ENCODE results near the gene ATXN3.
A peak's percentile ranks its signal among the peaks of the same experiment; 100 is the strongest.
"Not testable (repeated sequence)": the region's sequence is repeated elsewhere in the genome, so short reads cannot be mapped to it uniquely, and the experiment has no call there.

Gene ATXN3

DNA sequence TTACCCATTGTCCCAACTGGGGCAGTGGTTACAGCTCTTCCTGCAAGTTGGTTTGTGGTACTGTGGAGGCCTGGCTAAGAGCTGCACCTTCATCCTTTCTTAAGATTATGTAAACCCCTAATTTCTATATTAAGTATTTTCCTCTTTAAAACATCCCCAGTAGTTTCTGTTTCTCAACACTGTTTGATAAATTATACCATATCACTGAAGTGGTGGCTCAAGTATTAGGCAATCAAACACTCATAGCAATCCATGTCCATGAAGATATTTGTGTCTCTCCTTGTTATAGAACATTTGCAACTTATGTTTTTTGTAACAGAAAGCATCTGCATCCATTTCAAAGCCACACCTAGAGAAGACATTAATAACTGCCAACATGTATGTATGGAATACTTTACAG, 31.8 kb downstream of the ATXN3 start:
- DNase-seq (ENCODE audit: low read depth in 1 of 2, low spot score in 1 of 2), result no peak

- no peak for DNase-seq (ENCODE audit: low read depth in 1 of 2, low spot score in 1 of 2)
Measured at GRCh38 chr14:92058006-92058917, 48.1 kb downstream of the ATXN3 start.

GRCh38 chr14:92049781-92050180, 56.6 kb downstream of the ATXN3 start:
- DNase-seq (ENCODE audit: low read depth in 1 of 2, low spot score in 1 of 2), result no peak

GRCh38 chr14:92049221-92049620, 57.2 kb downstream of the ATXN3 start:
- not testable (repeated sequence) for DNase-seq (ENCODE audit: low read depth in 1 of 2, low spot score in 1 of 2)

DNA sequence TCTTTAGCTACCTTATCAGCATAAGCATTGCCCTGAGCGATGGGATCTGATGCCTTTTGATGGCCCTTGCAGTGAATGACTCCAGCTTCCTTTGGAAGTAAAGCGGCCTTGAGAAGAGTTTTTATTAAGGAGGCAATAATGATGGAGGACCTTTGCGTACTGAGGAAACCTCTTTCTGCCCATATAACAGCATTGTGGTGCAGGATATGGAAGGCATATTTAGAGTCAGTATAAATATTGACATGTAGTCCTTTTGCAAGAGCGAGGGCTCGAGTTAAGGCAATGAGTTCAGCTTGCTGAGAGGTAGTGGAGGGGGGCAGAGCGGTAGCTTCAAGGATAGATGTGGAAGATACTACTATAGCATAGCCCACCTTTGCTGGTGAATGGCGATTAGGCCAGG, 60.5 kb downstream of the ATXN3 start:
- DNase-seq (ENCODE audit: low read depth in 1 of 2, low spot score in 1 of 2), result not testable (repeated sequence)

DNA sequence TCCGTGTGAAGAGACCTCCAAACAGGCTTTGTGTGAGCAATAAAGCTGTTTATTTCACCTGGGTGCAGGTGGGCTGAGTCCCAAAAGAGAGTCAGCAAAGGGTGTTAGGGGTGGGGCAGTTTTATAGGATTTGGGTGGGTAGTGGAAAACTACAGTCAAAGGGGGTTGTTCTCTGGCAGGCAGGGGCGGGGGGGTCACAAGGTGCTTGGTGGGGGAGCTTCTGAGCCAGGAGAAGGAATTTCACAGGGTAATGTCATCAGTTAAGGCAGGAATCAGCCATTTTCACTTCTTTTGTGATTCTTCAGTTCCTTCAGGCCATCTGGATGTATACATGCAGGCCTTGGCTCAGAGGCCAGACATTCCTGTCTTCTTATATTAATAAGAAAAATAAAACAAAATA, 64.6 kb downstream of the ATXN3 start:
- not testable (repeated sequence) for DNase-seq (ENCODE audit: low read depth in 1 of 2, low spot score in 1 of 2)

DNA sequence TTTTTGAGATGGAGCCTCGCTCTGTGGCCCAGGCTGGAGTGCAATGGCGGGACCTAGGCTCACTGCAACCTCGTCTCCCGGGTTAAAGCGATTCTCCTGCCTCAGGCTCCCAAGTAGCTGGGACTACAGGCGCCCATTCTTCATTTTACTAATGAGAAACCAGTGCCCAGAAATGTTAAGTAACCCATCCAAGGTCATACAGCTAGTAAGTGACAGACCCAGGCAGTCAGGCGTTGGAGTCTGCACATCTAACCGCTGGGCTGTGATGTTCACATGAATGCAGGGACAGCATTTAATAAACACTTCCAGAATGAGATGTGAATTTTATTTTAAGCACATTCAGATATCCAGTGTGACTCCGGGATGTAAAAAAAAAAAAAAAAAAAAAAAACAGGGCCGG, 65.2 kb downstream of the ATXN3 start:
- DNase-seq (ENCODE audit: low read depth in 1 of 2, low spot score in 1 of 2), result no peak

DNA sequence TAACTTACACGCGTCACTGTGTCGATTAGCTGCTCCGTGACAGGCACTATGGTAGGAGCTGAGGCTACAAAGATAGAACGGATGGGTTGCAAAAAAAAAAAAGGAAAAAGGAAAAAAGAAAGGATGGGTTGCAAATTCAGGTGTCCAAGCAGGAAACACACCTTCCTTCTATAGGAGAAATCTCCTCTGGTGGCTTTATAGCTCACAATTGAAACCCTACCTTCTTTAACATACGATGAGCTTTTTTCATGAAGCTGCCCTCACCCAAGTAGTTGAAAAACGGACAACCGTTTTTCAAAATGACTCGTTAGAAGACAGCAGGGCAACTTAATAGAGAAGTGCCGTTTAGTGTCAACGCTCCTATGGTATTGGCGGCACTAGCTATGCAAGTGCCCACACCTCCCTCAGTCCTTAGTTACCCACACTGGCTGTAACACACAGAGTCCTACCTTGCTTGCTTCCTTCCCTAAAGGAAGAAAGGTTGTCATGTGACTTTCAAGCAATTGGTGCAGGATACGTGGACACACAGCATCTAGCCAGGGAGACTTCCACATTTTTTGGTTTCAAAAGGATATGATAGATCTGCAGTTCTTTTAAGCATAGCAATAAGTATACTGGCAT, 65.8 kb downstream of the ATXN3 start:
- no peak for DNase-seq (ENCODE audit: low read depth in 1 of 2, low spot score in 1 of 2)

- DNase-seq (ENCODE audit: low read depth in 1 of 2, low spot score in 1 of 2), result peak; percentile 91 to 95
Measured at GRCh38 chr14:92039719-92040430, 66.5 kb downstream of the ATXN3 start, which contains the start of gene TRIP11. TSS of gene TRIP11 (minus strand) at chr14:92040059. CDS start at chr14:92039685, 374 bp downstream.

- no peak for DNase-seq (ENCODE audit: low read depth in 1 of 2, low spot score in 1 of 2)
Measured at GRCh38 chr14:92039063-92039718, 67.2 kb downstream of the ATXN3 start.

GRCh38 chr14:92037989-92038388, 68.4 kb downstream of the ATXN3 start:
- DNase-seq (ENCODE audit: low read depth in 1 of 2, low spot score in 1 of 2), result no peak

DNA sequence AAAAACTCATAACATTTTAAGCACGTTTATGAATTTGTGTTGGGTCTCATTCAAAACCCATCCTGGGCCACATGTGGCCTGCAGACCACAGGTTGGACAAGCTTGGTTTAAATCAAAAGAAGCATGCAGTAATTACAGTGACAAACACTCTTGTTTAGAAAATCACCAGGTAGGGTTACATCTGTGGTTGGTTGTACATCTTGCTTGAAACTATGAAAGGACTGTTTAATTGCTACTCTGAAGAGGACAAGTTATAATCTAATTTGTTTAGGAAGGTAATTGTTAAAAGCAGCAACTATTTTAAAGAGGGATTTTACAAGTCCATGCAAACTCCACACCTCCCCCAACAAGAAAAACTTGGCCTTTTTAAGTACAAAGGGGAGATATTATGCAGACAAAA, 70.5 kb downstream of the ATXN3 start:
- no peak for DNase-seq (ENCODE audit: low read depth in 1 of 2, low spot score in 1 of 2)

DNA sequence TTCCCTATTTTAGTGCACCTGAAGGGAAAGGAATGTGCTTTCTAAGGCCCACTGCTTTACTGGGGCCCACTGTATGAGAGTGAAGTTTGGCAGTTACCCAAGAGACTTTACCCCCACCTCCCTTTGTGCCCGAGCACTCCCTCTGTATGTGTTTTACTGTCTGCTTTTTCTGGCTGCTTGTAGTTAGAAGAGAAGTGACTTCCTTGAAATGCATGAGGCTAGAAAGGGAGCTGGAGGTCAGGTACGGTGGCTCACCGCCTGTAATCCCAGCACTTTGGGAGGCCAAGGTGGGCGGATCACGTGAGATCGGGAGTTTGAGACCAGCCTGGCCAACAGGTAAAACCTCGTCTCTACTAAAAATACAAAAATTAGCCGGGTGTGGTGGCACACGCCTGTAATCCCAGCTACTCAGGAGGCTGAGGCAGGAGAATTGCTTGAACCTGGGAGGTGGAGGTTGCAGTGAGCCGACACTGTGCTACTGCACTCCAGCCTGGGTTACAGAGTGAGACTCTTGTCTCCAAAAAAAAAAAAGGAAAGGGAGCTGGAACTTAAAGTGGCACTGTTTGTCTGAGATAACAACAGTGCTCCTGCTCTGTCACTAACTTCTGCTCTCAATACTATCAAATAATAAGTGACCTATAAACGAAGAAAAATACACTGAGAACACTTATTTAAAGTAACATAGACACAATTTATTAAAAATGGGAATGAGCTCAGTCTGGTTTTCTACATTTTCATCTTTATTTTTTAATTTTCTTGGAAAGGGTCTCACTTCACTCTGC, 72.3 kb downstream of the ATXN3 start:
- no peak for DNase-seq (ENCODE audit: low read depth in 1 of 2, low spot score in 1 of 2)

GRCh38 chr14:92033433-92033832, 72.9 kb downstream of the ATXN3 start:
- no peak for DNase-seq (ENCODE audit: low read depth in 1 of 2, low spot score in 1 of 2)

DNA sequence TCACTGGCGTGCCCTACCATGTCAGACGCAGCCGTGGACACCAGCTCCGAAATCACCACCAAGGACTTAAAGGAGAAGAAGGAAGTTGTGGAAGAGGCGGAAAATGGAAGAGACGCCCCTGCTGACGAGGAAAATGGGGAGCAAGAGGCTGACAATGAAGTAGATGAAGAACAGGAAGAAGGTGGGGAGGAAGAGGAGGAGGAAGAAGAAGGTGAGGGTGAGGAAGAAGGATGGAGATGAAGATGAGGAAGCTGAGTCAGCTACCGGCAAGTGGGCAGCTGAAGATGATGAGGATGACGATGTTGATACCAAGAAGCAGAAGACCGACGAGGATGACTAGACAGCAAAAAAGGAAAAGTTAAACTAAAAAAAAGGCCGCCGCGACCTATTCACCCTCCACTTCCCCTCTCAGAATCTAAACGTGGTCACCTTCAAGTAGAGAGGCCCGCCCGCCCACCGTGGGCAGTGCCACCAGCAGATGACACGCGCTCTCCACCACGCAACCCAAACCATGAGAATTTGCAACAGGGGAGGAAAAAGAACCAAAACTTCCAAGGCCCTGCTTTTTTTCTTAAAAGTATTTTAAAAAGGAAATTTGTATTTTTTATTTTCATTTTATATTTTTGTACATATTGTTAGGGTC, 79.7 kb downstream of the ATXN3 start:
- no peak for DNase-seq (ENCODE audit: low read depth in 1 of 2, low spot score in 1 of 2)

GRCh38 chr14:92022036-92022435, 84.3 kb downstream of the ATXN3 start:
- no peak for DNase-seq (ENCODE audit: low read depth in 1 of 2, low spot score in 1 of 2)

DNA sequence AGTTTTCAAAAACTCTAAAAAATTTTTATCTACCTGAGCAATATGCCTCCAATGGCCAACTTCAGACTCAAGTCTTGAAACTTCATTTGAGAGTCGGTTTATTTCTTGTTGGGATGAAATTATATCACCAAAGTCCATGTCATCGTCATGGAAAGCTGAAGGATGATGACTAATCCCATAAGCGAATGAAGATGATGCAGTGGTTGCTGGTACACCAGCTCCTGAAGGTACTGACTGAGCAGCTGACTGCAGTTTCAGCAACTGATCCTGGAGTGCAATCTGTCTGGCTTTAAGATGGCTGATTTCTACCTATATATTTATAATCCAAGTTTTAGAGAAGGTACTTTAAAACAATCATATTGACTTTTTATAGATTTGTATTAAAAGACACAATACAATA, 84.9 kb downstream of the ATXN3 start:
- no peak for DNase-seq (ENCODE audit: low read depth in 1 of 2, low spot score in 1 of 2)

- DNase-seq (ENCODE audit: low read depth in 1 of 2, low spot score in 1 of 2), result no peak
Measured at GRCh38 chr14:92014040-92014439, 92.3 kb downstream of the ATXN3 start.

DNA sequence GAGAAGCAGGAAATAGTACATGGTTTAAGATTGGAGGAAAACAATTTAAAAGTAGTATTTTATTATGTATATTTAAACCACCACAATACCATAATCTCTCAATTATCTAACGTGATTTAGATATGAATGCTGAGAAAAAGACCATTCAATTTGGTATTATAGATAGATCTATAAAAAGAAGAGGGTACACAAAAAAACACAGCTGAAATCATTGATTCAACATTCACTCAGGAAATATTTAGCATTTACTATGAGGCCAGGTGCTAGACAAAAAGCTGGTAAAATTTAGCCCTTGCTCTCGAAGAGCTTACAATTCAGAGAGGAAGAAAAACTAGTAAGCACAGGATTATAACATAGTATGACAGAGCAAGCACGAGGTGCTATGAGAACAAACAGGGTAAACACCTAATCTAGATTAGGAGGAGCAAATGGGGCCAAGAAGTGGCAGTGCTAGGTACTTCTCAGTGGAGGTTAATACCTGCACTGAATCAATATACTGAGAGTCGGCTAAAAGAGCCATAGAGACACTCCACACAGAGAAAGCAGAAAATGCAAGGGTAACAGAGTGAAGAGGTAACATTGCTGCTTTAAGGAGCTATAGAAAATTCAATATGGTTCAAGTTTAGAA, 94.1 kb downstream of the ATXN3 start:
- no peak for DNase-seq (ENCODE audit: low read depth in 1 of 2, low spot score in 1 of 2)

DNA sequence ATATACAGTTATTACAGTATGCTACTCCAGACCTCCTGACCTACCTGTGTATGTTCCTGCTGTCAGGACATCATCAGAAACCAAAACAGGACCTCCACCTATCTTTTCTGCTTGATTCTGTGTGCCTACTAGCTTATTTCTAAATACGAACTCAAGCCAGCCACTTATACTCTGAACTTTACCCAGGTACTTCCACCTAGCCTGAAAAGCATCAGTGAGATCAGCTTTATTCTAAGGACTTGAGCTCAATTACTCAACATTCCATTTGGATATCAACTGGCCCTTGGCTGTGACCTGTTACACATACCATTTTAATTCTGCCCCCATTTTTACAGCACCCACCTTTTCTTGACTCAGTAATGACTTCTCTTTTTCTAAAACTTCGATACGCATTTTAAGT, 95.7 kb downstream of the ATXN3 start:
- no peak for DNase-seq (ENCODE audit: low read depth in 1 of 2, low spot score in 1 of 2)
